MCF 10A (cell line): Measurements from ENCODE around the gene INO80D. TPM values are rescaled to one million over a fixed set of nuclear protein-coding genes. Genes with fewer than 3 reads are reported as not detected.

Experiments
- BruUV-seq: library from RNA; stranded (reverse); fragments of 400-500 nt; replicated peaks from 2 replicates; lab custom pipeline; 2021; lab: Mats Ljungman, UMichigan
- CTCF ChIA-PET: fragments of 300-600 bp; sonication (Branson Sonifier 250); formaldehyde crosslinking; extraction: SDS; loops from one replicate; lab custom pipeline; 2021; ENCODE audit warnings: antibody characterized with exemption, inconsistent platforms; lab: Yijun Ruan, JAX
- POLR2A ChIA-PET: fragments of 300-600, 350-650 bp; sonication (Branson Sonifier 250); formaldehyde crosslinking; extraction: SDS; loops from one replicate; lab custom pipeline; 2020; ENCODE audit warnings: antibody characterized with exemption, inconsistent platforms; lab: Yijun Ruan, JAX
- DNase-seq: peaks from one replicate; pipeline ENCODE4 v3.0.0-alpha.2; 2018; ENCODE audit not compliant: unreplicated experiment
- H3K27ac Mint-ChIP-seq: one replicate; pipeline ENCODE4 v1.8.0; 2022; ENCODE audit warnings: mild to moderate bottlenecking, low read depth, mixed read lengths; ENCODE audit not compliant: unreplicated experiment
- H3K27me3 Mint-ChIP-seq: one replicate; pipeline ENCODE4 v1.8.0; 2022; ENCODE audit warnings: mixed read lengths; ENCODE audit not compliant: insufficient read depth, unreplicated experiment
- H3K36me3 Mint-ChIP-seq: one replicate; pipeline ENCODE4 v1.8.0; 2022; ENCODE audit warnings: mild to moderate bottlenecking, moderate library complexity, mixed read lengths; ENCODE audit not compliant: insufficient read depth, unreplicated experiment
- H3K4me1 Mint-ChIP-seq: one replicate; pipeline ENCODE4 v1.8.0; 2022; ENCODE audit warnings: mixed read lengths; ENCODE audit not compliant: insufficient read depth, unreplicated experiment
- H3K4me3 Mint-ChIP-seq: one replicate; pipeline ENCODE4 v1.8.0; 2022; ENCODE audit warnings: mild to moderate bottlenecking, moderate library complexity, mixed read lengths; ENCODE audit not compliant: unreplicated experiment
- H3K9me3 Mint-ChIP-seq: one replicate; pipeline ENCODE4 v1.8.0; 2022; ENCODE audit warnings: mixed read lengths; ENCODE audit not compliant: unreplicated experiment
- intact Hi-C: fragments of 100-400 bp; cut with micrococcal nuclease; formaldehyde crosslinking; loops from 2 replicates; pipeline ENCODE4 v1.14.1; 2022
- total RNA-seq: library from RNA; stranded (reverse); gene quantifications from 2 replicates; pipeline ENCODE4 v1.2.3, GENCODE V29; 2022
- TF ChIP-seq, protein P1 (sequence below): fragments of 200-600 bp; IDR thresholded peaks from one replicate; pipeline ENCODE4 v1.8.0; 2022; ENCODE audit warnings: antibody characterized with exemption, mild to moderate bottlenecking; ENCODE audit not compliant: unreplicated experiment

The INO80D gene
- total RNA-seq, 1 experiment from 2014 or later, result 21.6 TPM

- intact Hi-C loops, result no loop called here
- Mint-ChIP-seq H3K4me3 (no peak overlapping the region), H3K9me3 (no peaks in the 10 kb centered on the region), H3K36me3 (peaks cover 38% of the 10 kb centered on the region), H3K27me3 (no peaks in the 10 kb centered on the region), H3K27ac (no peak overlapping the region), H3K4me1 (no peaks in the 10 kb centered on the region)
- POLR2A ChIA-PET, result no interaction called here
- CTCF ChIA-PET, result no interaction called here
- no peak for DNase-seq
- BruUV-seq, result TSS peak; percentile 30
- TF ChIP-seq, protein P1, sequence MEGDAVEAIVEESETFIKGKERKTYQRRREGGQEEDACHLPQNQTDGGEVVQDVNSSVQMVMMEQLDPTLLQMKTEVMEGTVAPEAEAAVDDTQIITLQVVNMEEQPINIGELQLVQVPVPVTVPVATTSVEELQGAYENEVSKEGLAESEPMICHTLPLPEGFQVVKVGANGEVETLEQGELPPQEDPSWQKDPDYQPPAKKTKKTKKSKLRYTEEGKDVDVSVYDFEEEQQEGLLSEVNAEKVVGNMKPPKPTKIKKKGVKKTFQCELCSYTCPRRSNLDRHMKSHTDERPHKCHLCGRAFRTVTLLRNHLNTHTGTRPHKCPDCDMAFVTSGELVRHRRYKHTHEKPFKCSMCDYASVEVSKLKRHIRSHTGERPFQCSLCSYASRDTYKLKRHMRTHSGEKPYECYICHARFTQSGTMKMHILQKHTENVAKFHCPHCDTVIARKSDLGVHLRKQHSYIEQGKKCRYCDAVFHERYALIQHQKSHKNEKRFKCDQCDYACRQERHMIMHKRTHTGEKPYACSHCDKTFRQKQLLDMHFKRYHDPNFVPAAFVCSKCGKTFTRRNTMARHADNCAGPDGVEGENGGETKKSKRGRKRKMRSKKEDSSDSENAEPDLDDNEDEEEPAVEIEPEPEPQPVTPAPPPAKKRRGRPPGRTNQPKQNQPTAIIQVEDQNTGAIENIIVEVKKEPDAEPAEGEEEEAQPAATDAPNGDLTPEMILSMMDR, result no peak
Measured at GRCh38 chr2:206062724-206063123, 23.2 kb downstream of the INO80D start.

DNA sequence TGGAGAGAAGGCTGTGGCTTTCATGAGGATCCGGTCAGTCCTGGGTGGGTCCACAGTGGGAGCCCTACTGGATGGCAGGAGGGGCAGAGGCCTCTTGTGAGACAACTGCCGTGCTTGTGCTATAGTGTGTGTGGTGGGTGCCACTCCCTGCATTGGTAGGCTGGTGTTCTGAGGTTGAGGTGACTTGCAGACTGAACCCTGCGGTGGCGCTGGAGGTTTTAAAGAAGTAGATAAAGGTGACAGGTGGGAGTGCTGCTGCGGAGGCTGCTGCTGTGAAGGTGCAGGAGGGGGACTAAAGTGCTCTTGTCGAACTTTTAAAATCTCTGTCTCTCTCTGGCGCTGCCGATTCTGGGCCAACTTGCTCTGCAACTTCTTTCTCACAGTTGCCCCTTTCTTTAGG, 29.7 kb downstream of the INO80D start:
- intact Hi-C loops, result no loop called here
- CTCF ChIA-PET, result no interaction called here
- Mint-ChIP-seq H3K4me3 (no peak overlapping the region), H3K27ac (no peak overlapping the region), H3K4me1 (no peaks in the 10 kb centered on the region), H3K27me3 (no peaks in the 10 kb centered on the region), H3K36me3 (peaks cover 70% of the 10 kb centered on the region), H3K9me3 (no peaks in the 10 kb centered on the region)
- POLR2A ChIA-PET, result interaction anchor here (0.9 kb wide), 1 partner anchor 11 kb away, joined by 3 read pairs; no protein-coding TSS in a partner anchor
- TF ChIP-seq, protein P1, result no peak
- BruUV-seq, result TSS peak; percentile 47
- no peak for DNase-seq

- H3K27me3 Mint-ChIP-seq, result no peaks in the 10 kb centered on the region
- POLR2A ChIA-PET, result interaction anchor here (1.1 kb wide), 1 partner anchor 10 kb away, joined by 3 read pairs; no protein-coding TSS in a partner anchor
- H3K4me3 Mint-ChIP-seq, result no peak overlapping the region
- intact Hi-C loops, result no loop called here
- H3K9me3 Mint-ChIP-seq, result no peaks in the 10 kb centered on the region
- no TSS peak for BruUV-seq
- no peak overlapping the region for H3K27ac Mint-ChIP-seq
- peaks cover 60% of the 10 kb centered on the region for H3K36me3 Mint-ChIP-seq
- DNase-seq, result no peak
- TF ChIP-seq, protein P1, result no peak
- CTCF ChIA-PET, result no interaction called here
- no peaks in the 10 kb centered on the region for H3K4me1 Mint-ChIP-seq
Measured at GRCh38 chr2:206054952-206055351, 31.0 kb downstream of the INO80D start.

GRCh38 chr2:206051912-206052311, 34.1 kb downstream of the INO80D start:
- no TSS peak for BruUV-seq
- TF ChIP-seq, protein P1, result no peak
- ChIA-PET POLR2A (no interaction called here), CTCF (no interaction called here)
- DNase-seq, result no peak
- no peaks in the 10 kb centered on the region for H3K27me3 Mint-ChIP-seq
- H3K27ac Mint-ChIP-seq, result no peak overlapping the region
- peaks cover 49% of the 10 kb centered on the region for H3K36me3 Mint-ChIP-seq
- no peak overlapping the region for H3K4me3 Mint-ChIP-seq
- H3K4me1 Mint-ChIP-seq, result no peaks in the 10 kb centered on the region
- no peaks in the 10 kb centered on the region for H3K9me3 Mint-ChIP-seq
- intact Hi-C loops, result no loop called here
